HG02938 (cell line): Measurements from ENCODE around the gene PSG3.
"Not testable (repeated sequence)": the region's sequence is repeated elsewhere in the genome, so short reads cannot be mapped to it uniquely, and the experiment has no call there.

Experiments used
- ATAC-seq: cut with Tn5 transposase; IDR thresholded peaks from one replicate; pipeline ENCODE4 v1.9.1; 2021; ENCODE audit warnings: mild to moderate bottlenecking, moderate library complexity; ENCODE audit not compliant: unreplicated experiment

PSG3 gene

DNA sequence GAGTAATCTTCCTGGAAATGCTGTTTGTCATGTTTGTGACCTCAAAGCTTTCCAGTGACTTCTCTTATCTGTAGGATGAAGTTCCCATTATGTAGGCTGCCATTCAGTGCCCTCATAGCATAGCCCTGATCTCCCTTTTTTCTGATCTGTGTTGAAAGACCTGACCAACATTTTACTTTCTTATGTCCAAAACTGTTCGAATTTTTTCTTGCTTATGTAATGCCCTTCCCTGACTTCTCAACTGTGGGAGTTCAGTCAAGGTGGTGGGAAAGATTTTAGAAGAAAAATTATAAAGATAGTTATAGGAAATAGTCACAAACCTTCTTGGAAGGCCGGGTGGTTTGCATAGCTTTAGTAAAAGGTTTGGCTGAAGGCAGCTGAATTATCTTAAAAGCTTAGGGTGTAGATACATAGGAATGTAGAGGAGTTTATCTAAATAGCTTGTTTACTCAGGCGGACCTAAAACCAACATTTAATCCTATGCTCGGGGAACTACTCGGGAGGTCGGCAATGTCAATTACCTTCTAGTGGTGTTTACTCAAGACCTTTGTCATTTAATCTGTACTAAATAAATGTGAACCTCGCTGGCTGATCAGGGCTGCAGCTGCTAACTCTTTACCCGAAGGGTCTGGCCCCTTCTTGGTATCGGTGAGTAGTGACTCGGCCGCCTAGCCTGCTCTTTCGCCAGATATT, 44.3 kb downstream of the PSG3 start:
- no peak for ATAC-seq

GRCh38 chr19:42693760-42694350, 46.4 kb downstream of the PSG3 start:
- no peak for ATAC-seq

GRCh38 chr19:42683917-42684513, 56.3 kb downstream of the PSG3 start:
- no peak for ATAC-seq

DNA sequence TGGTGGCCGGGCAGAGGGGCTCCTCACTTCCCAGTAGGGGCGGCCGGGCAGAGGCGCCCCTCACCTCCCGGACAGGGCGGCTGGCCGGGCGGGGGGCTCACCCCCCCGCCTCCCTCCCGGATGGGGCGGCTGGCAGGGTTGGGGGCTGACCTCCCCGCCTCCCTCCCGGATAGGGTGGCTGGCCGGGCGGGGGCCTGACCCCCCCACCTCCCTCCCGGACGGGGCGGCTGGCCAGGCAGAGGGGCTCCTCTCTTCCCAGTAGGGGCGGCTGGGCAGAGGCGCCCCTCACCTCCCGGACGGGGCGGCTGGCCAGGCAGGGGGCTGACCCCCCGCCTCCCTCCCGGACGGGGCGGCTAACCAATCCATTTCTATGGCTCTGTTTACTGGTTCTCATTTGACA, 64.0 kb downstream of the PSG3 start:
- not testable (repeated sequence) for ATAC-seq

DNA sequence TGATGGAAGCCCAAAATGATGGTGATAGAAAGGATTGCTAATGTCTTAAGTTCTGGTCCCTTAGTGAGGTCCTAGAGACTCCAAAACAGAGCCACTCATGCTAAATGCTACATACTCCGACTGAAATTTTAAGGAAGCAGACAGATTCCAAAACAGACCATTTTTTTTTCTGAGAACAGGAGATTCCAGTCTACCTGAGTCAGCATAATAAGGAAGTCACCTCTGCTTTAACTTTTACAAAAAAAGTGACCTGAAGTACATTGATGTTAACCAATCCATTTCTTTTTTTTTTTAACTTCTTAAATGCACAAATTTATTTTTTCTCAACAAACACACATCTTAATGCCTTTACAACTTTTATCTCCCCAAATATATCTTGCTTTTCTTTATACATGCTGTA, 65.7 kb downstream of the PSG3 start:
- ATAC-seq: not testable (repeated sequence)
